ENCODE data around the gene RAB3IL1. TPM values are rescaled to one million over a fixed set of nuclear protein-coding genes. Genes with fewer than 3 reads are reported as not detected.

The RAB3IL1 gene
- total and polyA plus RNA-seq, 9 of the 15 experiments (the other 6 are each of a cell fraction or from before 2014, with no cell fraction given) = 0.15 to 42.6 (median 15.5) TPM

GRCh38 chr11:61912530-61912898, 4.9 kb downstream of the RAB3IL1 start:
- CTCF ChIA-PET (ENCODE audit: low intra/inter-chr PET ratio) = no interaction called here
- no TSS peak for BruUV-seq (replicated peaks)
- Histone ChIP-seq H3K27me3 (ENCODE audit: control insufficient read depth in 2 of 2, insufficient read depth in 2 of 2, low read length in 2 of 2) (no peaks in the 10 kb centered on the region), H3K4me2 (ENCODE audit: insufficient read depth, low read length) (no peak overlapping the region), H3K27ac (ENCODE audit: extremely low read depth, low read depth, low read length) (no peak overlapping the region), H2AFZ (ENCODE audit: low read depth, low read length) (no peak overlapping the region), H3K9me3 (replicated peaks; ENCODE audit: control insufficient read depth, insufficient read depth, low read depth, low read length) (no peaks in the 10 kb centered on the region), H3K79me2 (ENCODE audit: control insufficient read depth, insufficient read depth, low read length) (peaks cover 90% of the 10 kb centered on the region), H3K9ac (ENCODE audit: insufficient read depth in 1 of 2, low read depth in 2 of 2, low read length in 2 of 2) (peak overlapping the region in 1 of 2 experiments; percentile 75; a peak in 1 of 4 replicates), H3K36me3 (ENCODE audit: control insufficient read depth, insufficient read depth, low read length) (peaks cover 25% of the 10 kb centered on the region; the same call in 2 of the 3 replicates), H3K4me1 (replicated peaks in 1 of 2; ENCODE audit: control insufficient read depth in 2 of 2, insufficient read depth in 2 of 2, low read length in 2 of 2) (peaks cover 19 to 70% of the 10 kb centered on the region in 2 experiments), H4K20me1 (replicated peaks; ENCODE audit: control insufficient read depth, insufficient read depth, low read length) (peaks cover 29% of the 10 kb centered on the region; the same call in 1 of the 2 replicates), H3K9me1 (ENCODE audit: control insufficient read depth, insufficient read depth, low read length) (peaks cover 12% of the 10 kb centered on the region), H3K4me3 (no peak overlapping the region)
- FAIRE-seq = no peak
- in situ Hi-C loops (cut with MboI) = no loop called here
- DNase-seq (ENCODE audit: extremely low read depth in 1 of 4, low spot score in 3 of 4) = no peak
- WGBS (ENCODE audit: insufficient coverage, low coverage, missing lambda C conversion rate) = 77% methylated on average over 6 of the region's 6 CpGs
- POLR2A ChIA-PET = interaction anchor here (0.6 to 1.1 kb wide), 3 partner anchors 12 to 211 kb away, joined by 3 to 4 read pairs (median 4); partner anchors contain the start of gene INCENP
- ATAC-seq = no peak
- intact Hi-C loops (cut with micrococcal nuclease) = no loop called here
- TF ChIP-seq SMAD2 (IDR thresholded peaks at IDR 0.05; ENCODE audit: low read depth, low read length) (no peak), RCOR1 (IDR thresholded peaks at IDR 0.05; ENCODE audit: borderline replicate concordance in 1 of 2, low read depth in 2 of 2, low read length in 2 of 2) (0 out of 4 replicates have a peak, but pooled peaks of 1 of the 2 experiments have one; percentile 10), ZNF280B (CRISPR knock-in tag; IDR thresholded peaks at IDR 0.05) (no peak), NFIX (CRISPR knock-in tag; IDR thresholded peaks at IDR 0.05; ENCODE audit: low read depth) (no peak), CBX1 (IDR thresholded peaks at IDR 0.05; ENCODE audit: low read depth) (no peak), ZNF699 (CRISPR knock-in tag; IDR thresholded peaks at IDR 0.05; ENCODE audit: insufficient replicate concordance) (no peak), ZZZ3 (IDR thresholded peaks at IDR 0.05) (no peak), CHCHD3 (CRISPR knock-in tag; IDR thresholded peaks at IDR 0.05) (no peak), HINFP (tag; conservative IDR thresholded peaks at IDR 0.05; ENCODE audit: low read depth) (no peak), PKNOX1 (IDR thresholded peaks at IDR 0.05) (no peak), ZNF277 (CRISPR knock-in tag; IDR thresholded peaks at IDR 0.05; ENCODE audit: borderline replicate concordance) (no peak), MYNN (IDR thresholded peaks at IDR 0.05) (no peak), MYNN (CRISPR knock-in tag; IDR thresholded peaks at IDR 0.05) (no peak), PHF20 (IDR thresholded peaks at IDR 0.05; ENCODE audit: partially characterized antibody) (peak; percentile 14), BCOR (IDR thresholded peaks at IDR 0.05) (peak; percentile 76), ZFP36 (IDR thresholded peaks at IDR 0.05; ENCODE audit: low read depth, low read length, partially characterized antibody) (peak; percentile 80), ZBTB33 (CRISPR knock-in tag; IDR thresholded peaks at IDR 0.05) (peak; percentile 79)

All from K562 (cell line).